Islet of Langerhans (tissue), 1 donor: ENCODE measurements around the gene CELF2.
"Not testable (repeated sequence)": the region's sequence is repeated elsewhere in the genome, so short reads cannot be mapped to it uniquely, and the experiment has no call there.

Source experiments
- FAIRE-seq: peaks from one replicate; lab custom pipeline; 2011; peaks lifted over from hg19 to GRCh38; lab: Jason Lieb, UNC

Gene CELF2

DNA sequence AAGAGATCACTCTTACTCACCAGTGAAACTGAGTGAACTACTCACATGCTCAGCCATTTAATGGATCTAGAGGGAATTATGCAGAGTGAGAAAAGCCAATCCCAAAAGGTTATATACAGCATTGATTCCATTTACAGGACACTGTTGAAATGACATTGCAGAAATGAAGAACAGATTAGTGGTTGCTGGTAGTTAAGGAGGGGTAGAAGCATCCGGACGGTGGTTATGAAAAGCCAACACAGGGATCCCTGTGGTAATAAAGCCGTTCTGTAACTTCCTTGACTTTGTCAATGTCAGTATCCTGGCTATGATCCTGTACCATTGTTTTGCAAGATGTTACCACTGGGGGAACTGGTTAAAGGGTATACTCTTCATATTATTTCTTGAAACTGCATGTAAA, 340.3 kb downstream of the CELF2 start:
- no peak for FAIRE-seq

GRCh38 chr10:11358923-11359575, 341.4 kb downstream of the CELF2 start:
- FAIRE-seq: no peak

DNA sequence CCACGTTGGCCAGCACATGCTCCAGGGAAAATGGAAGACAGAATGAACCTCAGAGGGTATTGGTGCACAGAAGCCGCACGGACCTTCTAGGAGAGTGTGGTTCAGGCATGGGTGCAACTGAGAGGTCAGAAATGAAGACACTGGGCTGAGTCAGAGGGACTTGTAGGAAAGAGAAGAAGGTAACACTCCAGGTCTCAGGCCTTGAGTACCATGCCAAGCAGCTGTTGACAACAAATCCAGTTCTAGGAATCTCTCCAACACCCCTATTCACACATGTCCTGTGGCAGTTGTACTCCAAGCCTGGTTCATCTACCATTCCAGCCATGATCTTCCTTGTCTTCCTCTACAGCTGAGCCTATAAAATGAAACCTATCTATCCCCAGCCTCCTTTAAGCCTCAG, 342.2 kb downstream of the CELF2 start:
- FAIRE-seq: no peak

DNA sequence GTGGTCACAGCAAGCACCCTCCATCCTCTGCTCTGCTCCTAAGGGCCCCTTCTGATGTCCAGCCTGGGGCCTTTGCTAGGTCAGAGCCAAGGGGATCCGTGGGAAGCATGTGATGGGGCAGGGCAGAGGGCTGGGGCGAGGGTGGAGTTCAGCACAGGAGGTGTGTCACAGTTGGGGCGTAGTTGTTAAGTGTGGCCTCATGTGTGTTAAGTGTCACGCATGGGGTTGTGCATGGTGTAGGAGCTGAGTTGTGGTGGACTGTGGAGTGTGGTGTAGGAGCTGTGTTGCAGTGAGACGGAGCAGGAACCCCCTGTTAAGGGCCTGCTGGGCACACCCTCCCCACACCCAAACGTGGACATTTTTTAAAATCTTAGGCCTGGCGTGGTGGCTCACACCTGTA, 345.8 kb downstream of the CELF2 start:
- no peak for FAIRE-seq

DNA sequence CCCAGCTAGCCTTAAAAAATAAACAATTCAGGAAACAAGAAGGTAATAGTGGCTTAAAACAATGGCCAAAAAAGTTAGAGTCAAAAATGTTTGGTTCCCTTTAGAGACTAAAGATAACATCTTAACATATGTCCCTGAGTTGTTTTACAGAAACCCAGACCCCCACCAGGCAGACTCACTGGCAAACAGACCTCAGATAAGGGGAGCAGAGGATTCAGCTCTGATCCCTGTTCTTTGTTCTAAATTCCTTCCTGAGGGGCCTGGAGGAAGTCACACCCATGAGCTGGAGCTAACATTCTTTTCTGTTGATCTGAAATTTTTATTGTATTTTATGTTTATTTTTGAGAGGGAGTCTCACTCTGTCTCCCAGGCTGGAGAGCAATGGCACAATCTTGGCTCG, 346.6 kb downstream of the CELF2 start:
- no peak for FAIRE-seq

GRCh38 chr10:11366889-11367288, 349.2 kb downstream of the CELF2 start:
- not testable (repeated sequence) for FAIRE-seq

DNA sequence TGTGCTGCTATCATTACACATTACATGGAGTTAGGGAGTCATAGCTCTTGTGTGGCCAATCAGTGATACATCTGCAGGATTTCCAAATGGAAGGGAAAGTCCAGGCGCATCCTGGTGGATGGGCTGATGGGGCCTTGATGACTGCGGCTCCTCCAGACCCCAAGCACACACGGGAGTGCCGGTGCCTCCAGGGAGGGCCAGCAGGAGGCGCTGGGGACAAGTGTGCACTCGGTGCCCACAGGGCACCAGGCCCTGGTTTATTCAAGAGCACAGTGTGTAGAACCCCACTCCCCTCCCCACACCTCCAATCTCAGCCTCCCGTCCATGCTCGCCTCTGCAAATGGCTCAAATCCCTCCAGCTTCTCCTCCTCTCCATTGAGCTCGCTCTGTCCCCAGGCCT, 349.8 kb downstream of the CELF2 start:
- FAIRE-seq: no peak

- FAIRE-seq: no peak
These were observed 356.1 kb downstream of the CELF2 start for GRCh38 chr10:11373717-11374171.

DNA sequence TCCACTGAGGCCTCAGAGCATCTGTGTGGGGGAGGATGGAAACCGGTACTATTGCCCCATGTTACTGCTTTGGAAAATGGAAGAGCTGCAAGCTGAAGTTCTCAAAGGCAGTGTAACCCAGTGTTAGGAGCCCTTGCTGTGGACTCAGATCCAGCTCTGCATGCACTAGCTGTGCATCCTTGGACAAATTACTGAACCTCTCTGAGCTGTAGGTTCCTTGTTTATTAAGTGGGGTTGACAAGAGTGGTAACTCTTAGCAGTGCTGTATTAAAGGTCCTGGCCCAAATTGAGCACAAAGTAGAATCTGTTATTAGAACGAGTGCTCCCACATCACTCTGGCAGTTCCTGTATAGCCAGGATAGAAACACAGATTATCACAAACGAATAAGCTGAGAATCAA, 359.6 kb downstream of the CELF2 start:
- no peak for FAIRE-seq

DNA sequence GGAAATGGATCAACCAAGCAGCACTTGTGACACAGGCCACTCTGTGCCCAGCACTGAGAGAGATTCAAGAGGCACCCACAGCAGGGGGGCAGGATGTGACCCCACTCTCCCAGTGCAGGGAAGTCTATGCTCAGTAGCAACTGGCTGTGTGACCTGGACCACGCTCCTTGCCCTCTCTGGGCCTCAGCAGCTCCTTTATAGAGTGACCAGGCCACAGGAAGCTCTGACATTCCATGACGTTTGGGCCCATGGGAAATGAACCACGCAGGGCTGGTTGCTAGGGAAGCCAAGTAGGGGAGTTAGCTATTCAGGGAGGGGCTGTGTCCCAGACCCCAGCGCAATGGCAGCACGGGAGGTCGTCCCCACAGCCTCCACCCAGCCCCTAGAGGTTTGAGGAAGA, 361.2 kb downstream of the CELF2 start:
- FAIRE-seq: no peak

- no peak for FAIRE-seq
These were observed 362.1 kb downstream of the CELF2 start for GRCh38 chr10:11379771-11380170.

GRCh38 chr10:11381023-11381422, 363.4 kb downstream of the CELF2 start:
- no peak for FAIRE-seq

GRCh38 chr10:11381511-11381910, 363.8 kb downstream of the CELF2 start:
- no peak for FAIRE-seq

GRCh38 chr10:11382187-11382586, 364.5 kb downstream of the CELF2 start:
- no peak for FAIRE-seq

- FAIRE-seq: no peak
These were observed 368.4 kb downstream of the CELF2 start for GRCh38 chr10:11386044-11386443.
